ENCODE measurements around the gene KCNMB4.

DNA sequence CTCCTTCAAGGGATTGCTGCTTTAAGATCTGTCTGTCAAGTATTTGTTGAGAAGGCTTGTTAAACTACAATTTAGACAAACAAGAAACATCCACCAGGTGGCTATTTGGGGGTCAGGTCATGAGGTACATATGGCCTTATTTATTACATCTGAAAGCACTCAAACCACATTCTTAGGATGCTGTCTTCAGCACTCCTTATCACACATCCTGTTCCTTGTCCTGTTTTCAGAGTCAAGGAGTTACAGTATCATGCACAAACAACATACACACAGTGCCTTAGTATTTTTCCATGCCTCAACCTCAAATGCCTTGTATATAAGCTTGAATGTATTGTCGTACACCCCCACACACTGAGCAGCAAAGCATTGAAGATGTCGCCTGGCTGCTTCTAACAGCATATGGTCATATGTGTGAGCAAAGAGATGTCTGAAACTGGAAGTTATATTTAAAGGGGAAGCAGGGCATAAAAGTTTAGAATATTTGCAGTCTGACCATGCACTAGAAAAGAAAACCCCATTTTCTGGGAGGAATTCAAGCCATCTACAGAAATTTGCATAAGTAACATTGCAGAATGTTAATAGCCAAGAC is 83.8 kb downstream of the KCNMB4 start:
- TF ChIP-seq POLR2AphosphoS5 (IDR thresholded peaks at IDR 0.05; ENCODE audit: low read depth): no peak
- TF ChIP-seq, protein P1, sequence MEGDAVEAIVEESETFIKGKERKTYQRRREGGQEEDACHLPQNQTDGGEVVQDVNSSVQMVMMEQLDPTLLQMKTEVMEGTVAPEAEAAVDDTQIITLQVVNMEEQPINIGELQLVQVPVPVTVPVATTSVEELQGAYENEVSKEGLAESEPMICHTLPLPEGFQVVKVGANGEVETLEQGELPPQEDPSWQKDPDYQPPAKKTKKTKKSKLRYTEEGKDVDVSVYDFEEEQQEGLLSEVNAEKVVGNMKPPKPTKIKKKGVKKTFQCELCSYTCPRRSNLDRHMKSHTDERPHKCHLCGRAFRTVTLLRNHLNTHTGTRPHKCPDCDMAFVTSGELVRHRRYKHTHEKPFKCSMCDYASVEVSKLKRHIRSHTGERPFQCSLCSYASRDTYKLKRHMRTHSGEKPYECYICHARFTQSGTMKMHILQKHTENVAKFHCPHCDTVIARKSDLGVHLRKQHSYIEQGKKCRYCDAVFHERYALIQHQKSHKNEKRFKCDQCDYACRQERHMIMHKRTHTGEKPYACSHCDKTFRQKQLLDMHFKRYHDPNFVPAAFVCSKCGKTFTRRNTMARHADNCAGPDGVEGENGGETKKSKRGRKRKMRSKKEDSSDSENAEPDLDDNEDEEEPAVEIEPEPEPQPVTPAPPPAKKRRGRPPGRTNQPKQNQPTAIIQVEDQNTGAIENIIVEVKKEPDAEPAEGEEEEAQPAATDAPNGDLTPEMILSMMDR (IDR thresholded peaks at IDR 0.05; ENCODE audit: insufficient read depth, low read length): no peak
- TF ChIP-seq GABPA (IDR thresholded peaks at IDR 0.05; ENCODE audit: low read depth): no peak
- no peak for TF ChIP-seq REST (IDR thresholded peaks at IDR 0.05; ENCODE audit: insufficient replicate concordance, low read depth)

Data from HL-60 (cell line).